Osteocyte (in vitro differentiated cells): Measurements from ENCODE around the gene HMG20A. TPM values are rescaled to one million over a fixed set of nuclear protein-coding genes. Genes with fewer than 3 reads are reported as not detected.
A peak's percentile ranks its signal among the peaks of the same experiment; 100 is the strongest.

ENCODE experiments used
- DNase-seq: peaks from one replicate; pipeline ENCODE4 v3.0.0; 2021; ENCODE audit warnings: mixed read lengths; ENCODE audit not compliant: unreplicated experiment; ENCODE audit errors: extremely low spot score
- H3K27ac Mint-ChIP-seq: one replicate; pipeline ENCODE4 v1.8.0; 2021; ENCODE audit warnings: mild to moderate bottlenecking, mixed read lengths; ENCODE audit not compliant: unreplicated experiment
- H3K27me3 Mint-ChIP-seq: one replicate; pipeline ENCODE4 v1.8.0; 2021; ENCODE audit warnings: mixed read lengths; ENCODE audit not compliant: unreplicated experiment
- H3K36me3 Mint-ChIP-seq: one replicate; pipeline ENCODE4 v1.8.0; 2021; ENCODE audit warnings: mixed read lengths; ENCODE audit not compliant: unreplicated experiment
- H3K4me1 Mint-ChIP-seq: one replicate; pipeline ENCODE4 v1.8.0; 2021; ENCODE audit warnings: mixed read lengths; ENCODE audit not compliant: unreplicated experiment
- H3K4me3 Mint-ChIP-seq: one replicate; pipeline ENCODE4 v1.8.0; 2021; ENCODE audit warnings: mild to moderate bottlenecking, moderate library complexity, mixed read lengths; ENCODE audit not compliant: unreplicated experiment
- H3K9me3 Mint-ChIP-seq: one replicate; pipeline ENCODE4 v1.8.0; 2021; ENCODE audit warnings: mixed read lengths; ENCODE audit not compliant: unreplicated experiment
- total RNA-seq: library from RNA; stranded (reverse); gene quantifications from 2 replicates; pipeline ENCODE4 v1.2.1, GENCODE V29; 2021
- TF ChIP-seq, protein P1 (sequence below): fragments of 200-600 bp; sonication (generic); IDR thresholded peaks from 2 replicates; pipeline ENCODE4 v1.5.0; 2021; ENCODE audit warnings: antibody characterized with exemption, mild to moderate bottlenecking, moderate library complexity

The HMG20A gene
- total RNA-seq, 1 donor from 2014 or later, result 49.5 TPM

DNA sequence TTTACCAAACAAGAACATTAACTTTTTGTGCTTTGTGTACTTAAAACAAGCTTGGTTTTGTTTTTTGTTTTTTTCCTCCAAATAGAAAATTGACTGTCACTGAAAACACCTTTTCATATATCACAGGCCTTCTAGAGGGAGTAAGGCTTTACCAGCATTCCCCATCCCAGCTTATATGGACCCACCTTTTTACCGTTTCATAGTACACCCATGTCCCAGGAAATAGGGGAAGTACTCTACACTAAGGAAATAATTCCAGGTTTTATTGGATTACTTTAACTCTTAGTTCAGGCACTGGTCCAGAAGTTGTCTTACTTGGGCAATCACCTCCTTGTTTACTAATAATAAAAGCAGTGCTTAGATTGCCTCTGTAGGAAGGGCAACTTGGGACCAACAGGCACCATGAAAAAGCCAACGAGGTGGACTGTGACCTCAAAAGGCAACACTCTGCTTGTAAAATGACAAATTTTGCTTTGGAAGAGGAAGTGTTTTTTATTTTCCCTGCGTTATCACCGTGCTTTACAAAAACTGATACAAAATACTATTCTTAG is 26.2 kb downstream of the HMG20A start:
- Mint-ChIP-seq H3K36me3 (peaks cover 14% of the 10 kb centered on the region), H3K27ac (no peak overlapping the region), H3K27me3 (no peaks in the 10 kb centered on the region), H3K4me1 (peaks cover 6% of the 10 kb centered on the region), H3K4me3 (no peak overlapping the region), H3K9me3 (peaks cover 4% of the 10 kb centered on the region)
- TF ChIP-seq, protein P1, sequence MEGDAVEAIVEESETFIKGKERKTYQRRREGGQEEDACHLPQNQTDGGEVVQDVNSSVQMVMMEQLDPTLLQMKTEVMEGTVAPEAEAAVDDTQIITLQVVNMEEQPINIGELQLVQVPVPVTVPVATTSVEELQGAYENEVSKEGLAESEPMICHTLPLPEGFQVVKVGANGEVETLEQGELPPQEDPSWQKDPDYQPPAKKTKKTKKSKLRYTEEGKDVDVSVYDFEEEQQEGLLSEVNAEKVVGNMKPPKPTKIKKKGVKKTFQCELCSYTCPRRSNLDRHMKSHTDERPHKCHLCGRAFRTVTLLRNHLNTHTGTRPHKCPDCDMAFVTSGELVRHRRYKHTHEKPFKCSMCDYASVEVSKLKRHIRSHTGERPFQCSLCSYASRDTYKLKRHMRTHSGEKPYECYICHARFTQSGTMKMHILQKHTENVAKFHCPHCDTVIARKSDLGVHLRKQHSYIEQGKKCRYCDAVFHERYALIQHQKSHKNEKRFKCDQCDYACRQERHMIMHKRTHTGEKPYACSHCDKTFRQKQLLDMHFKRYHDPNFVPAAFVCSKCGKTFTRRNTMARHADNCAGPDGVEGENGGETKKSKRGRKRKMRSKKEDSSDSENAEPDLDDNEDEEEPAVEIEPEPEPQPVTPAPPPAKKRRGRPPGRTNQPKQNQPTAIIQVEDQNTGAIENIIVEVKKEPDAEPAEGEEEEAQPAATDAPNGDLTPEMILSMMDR, result no peak
- no peak for DNase-seq

DNA sequence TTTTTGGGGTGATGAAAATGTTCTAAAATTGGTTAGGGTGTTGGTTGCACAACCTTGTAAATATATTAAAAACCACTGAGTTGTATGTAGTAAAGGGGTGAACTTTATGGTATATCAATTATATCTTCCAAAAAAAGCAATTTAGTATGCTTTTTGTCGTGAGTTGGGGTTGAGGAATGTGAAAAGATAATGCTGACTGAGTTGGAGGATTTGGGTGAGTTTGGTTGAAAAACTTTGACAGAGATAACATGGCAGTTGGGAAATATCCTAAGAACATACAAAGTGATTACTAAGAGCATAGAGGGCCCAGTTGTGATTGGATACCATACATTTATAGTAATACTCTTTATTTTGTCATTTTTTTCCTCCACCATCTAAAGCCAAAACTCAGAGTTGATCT is 33.6 kb downstream of the HMG20A start:
- TF ChIP-seq, protein P1, result no peak
- Mint-ChIP-seq H3K4me1 (peaks cover 53% of the 10 kb centered on the region), H3K36me3 (peaks cover 19% of the 10 kb centered on the region), H3K27ac (peak overlapping the region; percentile 85), H3K9me3 (peaks cover 9% of the 10 kb centered on the region), H3K4me3 (no peak overlapping the region), H3K27me3 (no peaks in the 10 kb centered on the region)
- no peak for DNase-seq

DNA sequence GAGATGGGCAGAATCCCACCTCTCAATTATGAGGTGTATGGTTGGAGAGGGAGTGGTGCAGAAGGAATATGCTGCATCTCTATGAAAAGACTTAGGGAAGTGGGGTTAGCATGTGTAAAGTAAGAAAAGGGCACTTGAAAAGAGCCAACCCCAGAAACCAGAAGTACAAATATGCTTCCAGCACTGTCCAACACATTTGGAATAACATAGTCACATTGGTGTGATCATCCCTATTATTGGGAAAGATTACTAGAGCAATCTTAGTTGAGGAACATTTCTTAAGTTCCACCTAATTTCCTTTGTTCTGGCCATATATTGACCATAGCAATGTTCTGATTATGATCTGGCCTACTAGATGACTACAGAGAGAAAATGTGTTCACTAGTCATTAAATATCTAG is 34.3 kb downstream of the HMG20A start:
- Mint-ChIP-seq H3K4me3 (no peak overlapping the region), H3K27ac (peak overlapping the region; percentile 85), H3K27me3 (no peaks in the 10 kb centered on the region), H3K9me3 (peaks cover 9% of the 10 kb centered on the region), H3K4me1 (peaks cover 54% of the 10 kb centered on the region), H3K36me3 (peaks cover 22% of the 10 kb centered on the region)
- TF ChIP-seq, protein P1, result no peak
- no peak for DNase-seq

DNA sequence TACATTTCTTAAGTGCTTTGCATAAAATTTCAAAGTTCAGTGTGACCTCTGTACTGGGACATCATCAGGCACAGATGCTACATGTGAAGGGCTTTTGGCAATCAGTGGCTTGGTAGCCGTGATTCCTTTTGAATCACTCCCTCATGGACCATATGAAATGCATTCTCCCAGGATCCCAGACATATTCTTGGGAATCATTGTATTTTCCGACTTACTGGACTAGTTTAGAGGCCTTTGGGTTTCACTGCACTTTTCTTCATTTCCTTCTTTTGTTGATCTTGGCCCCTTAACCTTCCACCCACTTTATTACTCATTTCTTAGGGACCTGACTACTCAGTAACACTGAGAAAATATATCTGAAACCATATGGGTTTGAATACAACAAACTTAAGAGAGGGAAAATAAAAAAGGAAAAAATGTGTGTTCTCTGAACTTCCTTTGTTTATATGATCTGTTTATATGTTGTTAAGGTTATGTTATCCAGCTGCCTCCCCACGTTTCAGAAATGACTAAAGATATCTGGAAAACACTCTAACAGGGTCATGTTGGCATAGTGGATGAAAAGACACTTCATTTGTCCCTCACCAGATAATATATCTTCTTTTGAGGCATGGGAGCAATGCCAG is 35.1 kb downstream of the HMG20A start:
- H3K9me3 Mint-ChIP-seq, result peaks cover 9% of the 10 kb centered on the region

DNA sequence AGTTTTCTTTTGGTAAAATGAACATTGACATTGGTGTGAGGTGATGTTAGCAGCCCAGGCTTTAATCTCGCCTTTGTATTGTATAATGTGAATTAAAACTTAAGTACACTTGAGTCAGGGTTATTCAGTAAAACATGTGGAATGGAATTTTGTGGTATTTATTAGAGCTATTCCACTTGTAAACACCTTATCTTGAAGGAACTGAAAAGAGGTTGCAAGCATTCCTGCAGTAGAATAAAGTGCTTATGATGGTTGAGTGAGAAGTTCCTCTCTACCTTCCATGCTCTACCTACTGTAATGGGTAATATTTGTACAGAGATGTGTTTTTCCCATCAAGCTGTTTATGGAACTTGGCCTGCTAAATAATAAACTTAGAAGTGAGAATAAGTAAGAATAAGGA is 36.1 kb downstream of the HMG20A start:
- H3K4me3 Mint-ChIP-seq, result no peak overlapping the region

More for the DNA sequence above, 35.1 kb downstream of the HMG20A start:
- DNase-seq, result no peak
- peak overlapping the region; percentile 85 for H3K27ac Mint-ChIP-seq
- H3K4me1 Mint-ChIP-seq, result peaks cover 55% of the 10 kb centered on the region
- H3K27me3 Mint-ChIP-seq, result no peaks in the 10 kb centered on the region
- H3K4me3 Mint-ChIP-seq, result no peak overlapping the region
- TF ChIP-seq, protein P1, result no peak
- peaks cover 29% of the 10 kb centered on the region for H3K36me3 Mint-ChIP-seq

More for the DNA sequence above, 36.1 kb downstream of the HMG20A start:
- H3K4me1 Mint-ChIP-seq, result peaks cover 55% of the 10 kb centered on the region
- H3K36me3 Mint-ChIP-seq, result peaks cover 31% of the 10 kb centered on the region
- H3K27me3 Mint-ChIP-seq, result no peaks in the 10 kb centered on the region
- TF ChIP-seq, protein P1, result no peak
- peaks cover 5% of the 10 kb centered on the region for H3K9me3 Mint-ChIP-seq
- DNase-seq, result no peak
- H3K27ac Mint-ChIP-seq, result peak overlapping the region; percentile 85
